CMK (cell line): ENCODE results near the gene PXMP2.
"Not testable (repeated sequence)": the region's sequence is repeated elsewhere in the genome, so short reads cannot be mapped to it uniquely, and the experiment has no call there.

Experiments
- DNase-seq: peaks from one replicate; pipeline ENCODE4 v3.0.0-alpha.2; 2010; ENCODE audit warnings: low read depth

The PXMP2 gene

DNA sequence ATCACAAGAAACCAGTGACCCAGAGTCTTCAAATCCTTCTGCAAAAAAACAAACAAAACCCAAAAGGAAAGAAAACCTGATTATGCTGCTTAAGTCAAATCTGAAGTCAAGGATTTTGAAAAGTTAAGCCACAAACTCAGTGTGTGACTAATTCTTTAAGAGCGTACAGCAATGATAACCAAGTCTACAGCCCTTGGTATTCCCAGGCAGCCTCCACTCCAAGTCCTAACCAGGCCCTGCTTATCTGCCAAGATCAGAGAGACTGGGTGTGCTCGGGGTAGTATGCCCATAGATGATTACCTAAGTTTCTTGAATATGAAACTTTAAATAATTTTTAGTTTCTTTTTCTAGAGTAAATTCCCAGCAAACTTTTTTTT is 36.4 kb downstream of the PXMP2 start:
- no peak for DNase-seq

GRCh38 chr12:132724506-132725241 is 37.3 kb downstream of the PXMP2 start:
- DNase-seq: no peak

- DNase-seq: no peak
Observed at GRCh38 chr12:132726386-132726785, 39.0 kb downstream of the PXMP2 start.

GRCh38 chr12:132727091-132727794 is 39.9 kb downstream of the PXMP2 start:
- DNase-seq: no peak

GRCh38 chr12:132728502-132728901 is 41.1 kb downstream of the PXMP2 start:
- DNase-seq: no peak

- DNase-seq: no peak
Observed at GRCh38 chr12:132729541-132730320, 42.3 kb downstream of the PXMP2 start.

- DNase-seq: no peak
Observed at GRCh38 chr12:132730353-132730752, 43.0 kb downstream of the PXMP2 start.

DNA sequence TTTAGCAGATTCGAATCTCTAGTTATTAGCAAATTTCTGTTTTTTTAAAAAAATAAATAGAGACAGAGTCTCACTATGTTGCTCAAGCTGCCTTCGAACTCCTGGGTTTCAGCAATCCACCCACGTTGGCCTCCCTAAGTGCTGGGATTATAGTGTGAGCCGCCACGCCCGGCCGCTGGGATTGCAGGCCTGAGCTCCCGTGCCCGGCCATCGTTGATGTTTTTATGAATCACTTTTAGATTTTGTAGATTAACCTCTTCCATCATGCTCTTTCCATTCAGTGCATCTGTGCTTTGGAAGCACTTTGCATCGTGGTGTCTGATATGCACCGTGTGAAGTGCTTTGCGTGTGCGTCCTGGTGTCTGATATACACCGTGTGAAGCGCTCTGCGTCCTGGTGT is 44.2 kb downstream of the PXMP2 start:
- DNase-seq: no peak

DNA sequence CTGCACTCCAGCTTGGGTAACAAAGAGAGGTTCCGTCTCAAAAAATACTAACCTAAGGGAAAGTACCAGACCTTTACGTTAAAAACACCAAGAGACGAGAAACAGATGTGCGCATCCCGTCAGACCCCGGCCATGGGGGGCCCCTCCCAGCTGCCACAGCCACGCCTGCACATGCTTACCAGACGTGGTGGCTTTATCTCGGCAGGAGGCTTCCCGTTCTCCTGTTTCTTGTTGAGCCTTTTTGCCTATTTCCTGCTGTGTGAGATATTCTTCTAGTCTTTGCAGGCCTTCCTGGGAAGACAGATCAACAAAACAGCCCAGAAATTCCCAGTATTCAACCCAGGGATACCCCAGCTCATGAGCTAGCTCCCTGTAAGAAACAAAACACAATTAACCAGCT is 46.8 kb downstream of the PXMP2 start:
- no peak for DNase-seq

GRCh38 chr12:132735496-132735895 is 48.1 kb downstream of the PXMP2 start:
- DNase-seq: no peak

GRCh38 chr12:132736378-132736777 is 49.0 kb downstream of the PXMP2 start:
- DNase-seq: no peak

DNA sequence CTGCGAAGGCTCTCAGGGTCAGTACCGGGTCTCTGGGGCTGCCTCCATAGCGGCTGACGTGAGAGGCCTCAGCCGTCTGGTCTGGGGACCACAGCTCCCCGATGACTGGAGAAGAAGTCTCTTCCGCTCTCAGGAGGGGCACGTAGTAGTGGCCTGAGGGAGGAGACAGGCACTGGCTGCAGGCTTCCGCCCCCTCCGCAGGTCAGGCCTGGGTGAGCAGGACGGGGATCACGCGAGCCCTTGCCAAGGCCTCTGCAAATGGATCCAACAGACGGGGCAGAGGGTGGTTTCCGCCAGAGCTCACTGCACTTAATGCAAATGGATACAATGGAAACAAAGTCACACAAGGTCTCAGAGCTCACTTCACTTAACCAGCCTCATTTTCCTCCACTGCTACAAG is 49.5 kb downstream of the PXMP2 start:
- no peak for DNase-seq

DNA sequence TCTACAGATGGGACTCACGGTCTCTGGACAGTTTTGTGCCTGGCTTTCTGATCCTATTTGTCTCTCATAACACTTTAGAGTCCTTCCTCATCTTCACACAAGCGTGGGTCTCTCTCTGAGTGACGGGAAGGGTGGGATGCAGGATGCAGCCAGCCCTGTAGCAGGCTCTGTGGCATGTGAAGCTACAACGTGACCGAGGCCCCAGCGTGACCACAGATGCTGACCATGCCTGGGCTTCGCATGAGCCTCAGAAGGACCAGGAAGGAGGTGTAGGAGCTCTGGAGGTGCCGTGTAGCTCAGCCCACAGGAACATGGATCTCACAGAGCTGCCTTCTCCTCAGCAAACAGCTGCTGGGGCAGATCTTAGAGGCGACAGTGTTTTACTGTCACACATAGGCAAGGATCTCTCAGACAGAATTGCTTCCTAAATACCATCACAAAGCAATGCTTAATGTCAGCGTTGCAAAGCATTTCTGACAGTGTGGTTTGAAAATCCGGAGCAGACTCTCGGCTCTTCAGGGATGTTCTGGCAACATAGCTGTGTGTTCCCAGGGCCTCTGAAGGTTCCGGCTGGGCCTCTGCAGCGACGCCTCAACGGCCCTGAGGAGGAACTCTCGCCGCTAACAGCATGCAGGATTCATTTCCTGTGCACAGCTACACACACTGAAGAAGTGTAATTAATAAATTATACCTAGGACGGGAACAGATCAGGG is 52.4 kb downstream of the PXMP2 start:
- DNase-seq: no peak

DNA sequence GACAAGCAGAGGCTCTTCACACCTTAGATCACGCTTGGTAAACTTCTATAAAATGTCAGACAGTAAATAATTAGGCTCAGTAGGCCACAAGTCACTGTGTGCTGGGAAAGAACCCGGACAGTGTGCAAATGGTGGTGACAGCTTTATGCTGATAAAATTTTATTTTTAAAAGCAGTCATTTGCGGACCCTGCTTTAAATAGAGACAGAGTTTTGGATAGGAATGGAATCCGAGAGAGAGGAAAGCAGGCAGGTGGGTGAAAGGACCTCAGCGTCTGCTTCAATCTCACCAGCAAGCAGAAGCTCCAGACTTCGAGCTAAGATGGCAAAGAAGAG is 52.9 kb downstream of the PXMP2 start:
- DNase-seq: no peak

- DNase-seq: no peak
Observed at GRCh38 chr12:132740652-132741051, 53.3 kb downstream of the PXMP2 start.

GRCh38 chr12:132741620-132742019 is 54.2 kb downstream of the PXMP2 start:
- DNase-seq: no peak

- DNase-seq: no peak
Observed at GRCh38 chr12:132743831-132744230, 56.4 kb downstream of the PXMP2 start.

DNA sequence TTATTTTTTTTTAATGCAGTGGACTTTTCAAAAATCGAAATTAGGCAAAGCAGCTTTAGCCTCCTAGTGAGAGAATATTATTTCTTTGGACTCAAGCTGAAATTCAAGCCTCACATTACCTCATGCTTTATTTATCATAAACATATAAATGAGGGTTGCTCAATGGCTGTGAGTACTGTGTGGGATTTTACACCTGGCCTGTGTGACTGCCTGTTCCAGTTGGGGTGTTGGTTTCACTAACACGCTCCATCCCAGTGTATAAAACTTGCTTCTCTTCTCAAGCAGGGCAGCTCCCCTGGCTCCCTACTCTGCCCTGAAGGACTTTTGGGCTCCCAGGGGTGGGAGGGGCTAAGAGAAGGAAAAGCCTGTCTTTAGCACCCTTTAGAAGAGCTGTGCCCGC is 59.2 kb downstream of the PXMP2 start:
- no peak for DNase-seq

GRCh38 chr12:132747395-132747794 is 60.0 kb downstream of the PXMP2 start:
- no peak for DNase-seq

DNA sequence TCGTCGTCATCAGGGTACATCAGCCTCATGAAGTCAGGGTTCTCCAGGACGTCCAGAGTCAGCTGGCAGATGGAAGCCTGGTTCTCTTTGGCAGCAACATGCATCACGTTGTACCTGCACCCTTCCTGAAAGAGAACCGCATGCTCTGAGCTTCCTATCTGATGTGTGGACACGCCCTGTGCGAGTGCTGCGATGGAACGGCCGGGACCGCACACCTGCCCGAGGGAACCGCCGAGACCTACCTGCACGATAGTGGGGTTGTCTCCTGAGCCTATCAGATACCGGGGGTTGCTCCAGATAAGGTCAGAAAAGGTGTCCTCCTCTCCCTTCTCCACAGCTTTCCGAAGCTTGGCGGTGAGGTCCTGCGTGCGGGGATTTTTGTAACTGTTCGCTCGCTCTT is 60.5 kb downstream of the PXMP2 start:
- DNase-seq: no peak

GRCh38 chr12:132748319-132748718 is 60.9 kb downstream of the PXMP2 start:
- no peak for DNase-seq

DNA sequence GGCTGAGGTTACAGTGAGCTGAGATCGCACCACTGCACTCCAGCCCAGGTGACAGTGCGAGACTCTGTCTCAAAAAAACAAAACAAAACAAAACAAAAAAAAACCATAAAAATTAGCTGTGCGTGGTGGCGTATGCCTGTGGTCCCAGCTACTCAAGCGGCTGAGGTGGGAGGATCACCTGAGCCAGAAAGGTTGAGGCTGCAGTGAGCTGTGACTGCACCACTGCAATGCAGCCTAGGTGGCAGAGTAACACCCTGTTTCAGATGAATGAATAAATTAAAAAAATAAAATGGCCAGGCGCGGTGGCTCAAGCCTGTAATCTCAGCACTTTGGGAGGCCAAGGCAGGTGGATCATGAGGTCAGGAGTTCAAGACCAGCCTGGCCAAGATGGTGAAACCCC is 66.3 kb downstream of the PXMP2 start:
- DNase-seq: not testable (repeated sequence)
